Activated CD8-positive, alpha-beta memory T cell treated with anti-CD3 and anti-CD28 coated beads for 1 hour (primary cell): Measurements from ENCODE around the gene CDH26.

Experiments
- DNase-seq, 2 donors: peaks; one replicate each; pipeline ENCODE4 v3.0.0-alpha.2; 2020; ENCODE audit warnings: low read depth in 1 of 2; ENCODE audit errors: extremely low read depth in 1 of 2

CDH26 gene

DNA sequence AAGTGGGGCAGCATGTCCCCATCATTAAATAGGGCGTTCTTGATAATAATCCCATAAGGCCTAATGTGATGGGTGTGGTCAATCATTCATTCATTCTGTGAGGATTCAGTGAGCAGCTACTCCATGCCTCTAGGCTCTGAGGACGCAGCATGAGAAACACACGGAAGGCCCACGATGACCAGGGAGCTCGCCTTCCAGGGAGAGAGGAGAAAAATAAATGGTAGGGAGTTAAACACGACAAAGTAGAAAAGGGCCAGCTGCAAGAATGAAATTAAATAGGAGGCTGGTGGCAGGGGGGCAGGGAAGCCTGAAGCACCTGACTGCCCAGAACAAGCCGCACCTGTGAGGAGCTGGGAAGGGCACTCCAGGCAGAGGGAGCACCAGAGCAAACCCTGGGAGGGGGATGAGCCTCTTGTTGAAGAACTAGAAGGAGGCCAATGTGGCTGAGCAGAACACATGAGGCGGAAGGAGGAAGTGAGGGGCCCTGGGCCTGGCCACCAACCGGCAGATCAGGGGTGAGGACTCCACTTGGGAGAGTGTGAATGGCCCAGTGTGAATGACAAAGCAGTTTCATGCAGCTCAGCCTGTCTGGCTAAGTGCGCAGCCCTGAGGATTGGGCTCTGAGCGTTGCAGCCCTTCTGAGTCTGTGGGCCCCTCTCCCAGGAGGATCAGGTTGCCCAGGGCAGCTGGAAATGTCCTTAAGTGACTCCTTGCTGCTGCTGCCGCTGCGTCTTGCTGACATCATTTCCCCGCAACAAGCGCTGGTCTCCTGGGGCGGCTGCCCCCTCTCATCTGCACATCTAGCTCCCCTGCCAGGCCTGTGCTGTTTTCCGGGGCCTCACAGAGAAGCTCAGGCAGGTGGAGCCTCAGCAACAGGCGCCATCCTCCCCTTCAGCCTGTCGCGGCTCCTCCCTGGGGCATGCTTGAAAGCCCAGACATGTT is 99.9 kb downstream of the CDH26 start:
- DNase-seq, result no peak

DNA sequence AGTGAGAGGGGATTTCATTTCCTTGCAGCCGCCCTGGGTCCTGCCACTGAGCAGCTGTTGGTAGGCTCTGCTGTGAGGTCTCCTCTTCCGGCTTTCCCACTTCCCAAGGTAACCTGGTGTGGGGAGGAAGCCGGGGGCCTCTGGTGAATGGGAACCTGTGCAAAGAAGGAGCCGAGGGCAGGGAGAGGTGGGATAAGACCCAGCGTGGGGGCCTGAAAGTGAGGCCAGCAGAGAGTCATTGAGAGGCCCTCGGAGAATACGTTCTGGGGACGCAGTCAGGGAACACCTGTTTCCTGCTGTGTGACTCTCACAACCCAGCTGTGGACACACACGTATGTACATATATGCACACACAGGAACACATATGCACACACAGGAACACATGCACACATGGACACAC is 100.7 kb downstream of the CDH26 start:
- DNase-seq, result no peak

DNA sequence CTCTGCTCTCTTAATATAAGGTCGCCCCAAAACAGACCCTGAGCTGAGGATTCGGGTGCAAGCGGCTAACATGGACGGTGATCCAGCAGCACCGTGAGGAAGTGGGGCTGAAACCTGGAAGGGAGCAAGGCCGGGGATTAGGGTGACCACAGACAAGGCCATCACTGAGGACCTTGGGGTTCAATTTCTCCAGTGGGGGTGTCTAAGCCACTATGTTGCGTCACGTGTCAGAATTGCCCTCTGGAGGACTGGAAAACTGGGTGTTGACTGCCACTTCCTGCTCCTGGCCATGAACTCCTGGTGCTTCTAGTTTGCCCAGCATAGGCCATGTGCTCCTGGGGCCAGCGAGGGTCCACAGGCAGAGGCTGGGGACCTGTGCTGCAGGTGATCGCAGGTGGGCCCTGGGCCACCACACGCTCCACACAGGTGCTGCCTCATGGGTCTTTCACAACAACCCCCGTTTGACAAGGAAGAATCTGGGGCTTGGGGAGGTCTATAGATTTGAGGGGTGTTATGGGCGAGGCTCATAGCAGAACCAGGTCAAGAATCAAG is 101.9 kb downstream of the CDH26 start:
- no peak for DNase-seq

DNA sequence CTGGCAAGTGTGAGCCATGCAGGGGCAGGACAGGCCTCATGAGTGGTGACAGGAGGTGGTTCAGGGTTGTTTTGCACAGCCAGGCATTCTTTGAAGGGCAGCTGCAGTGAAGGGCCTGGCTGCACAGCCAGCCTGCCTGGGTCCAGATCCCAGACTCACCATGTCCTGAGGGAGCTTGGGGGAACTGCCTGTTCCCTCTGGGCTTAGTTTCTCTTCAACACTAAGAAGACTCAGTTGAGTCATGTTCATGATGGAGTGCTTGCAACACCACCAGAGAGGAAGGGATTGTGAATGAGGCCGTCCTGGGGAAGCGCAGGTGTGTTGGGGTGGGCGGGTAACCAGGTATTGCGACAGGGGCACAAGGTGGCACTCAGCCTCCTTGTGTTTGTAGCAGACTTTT is 102.4 kb downstream of the CDH26 start:
- DNase-seq, result no peak

DNA sequence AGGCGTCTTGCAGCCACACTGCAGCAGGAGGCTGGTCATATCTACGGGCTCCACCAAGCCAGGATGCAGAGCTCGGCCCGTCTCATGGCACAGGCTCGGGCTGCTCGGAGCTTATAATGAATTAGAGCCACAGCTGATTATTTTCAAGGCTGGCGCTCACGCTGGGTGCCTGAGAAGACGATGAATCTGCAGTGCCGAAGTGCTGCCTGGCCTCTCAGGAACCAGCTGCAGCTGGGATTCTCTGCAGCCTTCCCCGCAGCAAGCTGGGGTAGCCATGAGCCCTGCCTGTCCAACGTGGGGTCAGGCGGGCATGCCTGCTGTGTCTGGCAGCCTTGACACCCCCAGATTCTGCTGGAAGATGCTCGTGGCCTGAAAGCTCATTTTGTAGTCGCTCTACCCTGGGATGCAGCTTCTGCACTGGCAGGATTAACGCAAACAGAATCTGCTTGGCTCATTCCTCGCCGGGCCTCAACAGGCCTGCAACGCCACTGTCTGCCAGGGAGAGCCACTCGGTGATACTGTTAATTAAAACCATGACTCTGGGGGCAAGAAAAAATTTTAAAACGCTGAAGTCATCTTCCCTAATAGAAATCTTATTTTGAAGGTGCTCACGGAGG is 104.3 kb downstream of the CDH26 start:
- DNase-seq, result no peak

DNA sequence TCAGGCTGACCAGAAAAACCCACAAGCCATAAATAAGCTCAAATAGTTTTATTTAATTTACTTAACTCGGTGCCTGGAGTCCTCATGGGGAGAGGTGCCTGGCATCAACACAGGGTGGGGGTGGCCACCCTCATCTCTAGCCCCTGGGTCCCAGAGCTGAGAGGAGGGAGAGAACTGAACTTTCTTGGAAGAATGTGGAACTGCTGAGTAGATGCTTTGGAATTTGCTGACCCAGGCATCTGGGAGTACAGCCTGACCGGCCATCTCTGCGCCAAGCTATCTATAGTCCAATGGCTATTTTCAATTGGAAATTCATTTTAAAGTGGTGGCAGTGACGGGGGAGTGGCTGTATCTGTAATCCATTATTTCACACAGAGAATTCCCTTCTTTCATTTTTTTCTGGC is 104.8 kb downstream of the CDH26 start:
- DNase-seq, result no peak

DNA sequence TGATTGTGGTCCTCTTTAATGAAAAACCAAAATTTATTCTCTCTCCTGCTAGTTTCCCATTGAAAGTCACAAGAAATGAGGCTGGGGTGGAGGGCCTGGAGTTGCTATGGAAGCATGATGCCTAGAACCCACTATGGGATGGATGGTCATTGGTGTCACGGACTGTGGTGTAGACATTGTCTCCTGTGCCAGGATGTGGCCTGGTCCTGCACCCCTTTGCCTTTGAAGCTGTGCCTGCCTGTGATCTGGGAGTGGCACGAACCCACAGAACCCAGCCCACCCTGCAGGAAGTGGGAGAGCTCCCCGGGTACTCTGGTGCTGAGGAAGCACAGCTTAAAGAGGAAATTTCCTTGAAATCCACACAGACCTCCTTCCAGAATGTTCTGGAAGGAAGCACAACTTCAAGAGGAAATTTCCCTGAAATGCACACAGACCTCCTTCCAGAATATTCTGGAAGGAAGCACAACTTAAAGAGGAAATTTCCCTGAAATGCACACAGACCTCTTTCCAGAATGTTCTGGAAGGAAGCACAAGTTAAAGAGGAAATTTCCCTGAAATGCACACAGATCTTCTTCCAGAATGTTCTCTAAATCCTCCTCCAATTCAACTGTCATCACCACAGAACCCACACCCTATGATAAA is 105.6 kb downstream of the CDH26 start:
- DNase-seq, result no peak
